NCI-H2227 treated with DMSO at 0.1 percent for 48 hours (cell line): Measurements from ENCODE around the gene MST1R.

ENCODE experiments used
- DNase-seq: peaks from one replicate; lab custom pipeline; 2025; lab: John Stamatoyannopoulos, UW

Gene MST1R

GRCh38 chr3:49839193-49839809, 64.4 kb downstream of the MST1R start:
- peak; percentile 13 for DNase-seq
